Left colon (tissue), 2 donors: Measurements from ENCODE around the gene FAM131B. TPM values are rescaled to one million over a fixed set of nuclear protein-coding genes. Genes with fewer than 3 reads are reported as not detected.

Experiments
- ATAC-seq: fragments of 200-7000 bp; cut with Tn5 transposase; one replicate; pipeline ENCODE4 v1.9.1; 2020; ENCODE audit warnings: mild to moderate bottlenecking, moderate library complexity
- DNase-seq, 2 donors: peaks; one replicate each; pipeline ENCODE4 v3.0.0-alpha.2; 2020
- intact Hi-C, 2 donors: fragments of 100-400 bp; cut with DNase I in 1 of 2; cut with micrococcal nuclease in 1 of 2; formaldehyde crosslinking; loops; one replicate each; pipeline versions ENCODE4 v1.11.2 to v1.14.0; 2022; cut with DNase I, micrococcal nuclease
- total RNA-seq, 2 donors: library from RNA; stranded (reverse); fragmentation: NEBNext Ultra II Directional; extraction: Animal tissue kit (Norgen Biotek cat#: 25700); gene quantifications; one replicate each; pipeline ENCODE4 v1.2.1, GENCODE V29; 2021
- donor health status: DM: no; HTN: no; CAD: no.
- donor health status: DM: yes; HTN: yes; CAD: no.

The FAM131B gene
- total RNA-seq, 2 donors from 2014 or later, result 0.27 to 3.4 TPM

DNA sequence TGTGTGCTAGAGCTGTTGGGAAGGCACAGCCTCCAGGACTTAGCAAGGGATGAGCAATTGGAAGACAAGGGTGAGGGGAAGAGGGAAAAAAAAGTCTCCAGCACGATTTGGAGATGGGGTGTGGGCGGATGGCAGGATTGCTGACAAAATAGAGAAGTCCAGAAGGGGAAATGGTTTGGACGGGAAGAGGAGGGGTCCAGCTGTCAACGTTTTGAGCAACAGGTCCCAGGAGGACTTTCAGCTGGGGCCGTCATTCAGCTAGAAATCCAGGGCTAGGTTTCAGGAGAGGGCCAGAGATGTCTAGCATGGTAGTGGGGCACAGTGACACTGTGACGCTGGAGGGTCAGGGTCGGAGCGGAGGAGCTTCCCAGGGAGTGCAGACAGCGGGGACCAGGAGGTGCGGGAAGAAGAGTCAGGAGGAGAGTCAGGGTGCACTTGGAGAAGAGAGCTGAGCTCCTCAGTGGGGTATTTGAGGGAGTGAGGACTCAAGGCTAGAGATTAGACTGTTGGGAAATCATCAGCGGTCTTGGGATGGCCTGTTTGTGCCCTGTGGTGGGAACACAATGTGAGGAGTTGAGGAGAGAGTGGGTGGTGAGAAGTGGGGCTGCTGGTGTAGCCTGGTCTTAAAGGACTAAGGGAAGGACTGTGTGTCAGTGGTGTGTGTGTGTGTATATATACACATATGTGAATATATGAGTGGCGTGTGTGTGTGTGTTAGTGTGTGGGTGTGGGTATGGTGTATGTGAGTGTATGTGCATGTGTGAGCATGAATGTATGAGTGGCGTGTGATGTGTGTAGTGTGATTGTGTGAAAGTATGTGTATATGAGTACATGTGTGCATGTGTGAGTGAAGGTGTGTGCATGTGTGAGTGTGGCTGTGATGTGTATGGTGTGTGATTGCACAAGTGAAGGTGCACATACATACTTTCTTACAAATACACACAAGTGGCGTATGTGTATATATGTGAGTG is 22.4 kb upstream of the FAM131B start:
- intact Hi-C loops, result no loop called here
- ATAC-seq (no peak), DNase-seq (no peak)

DNA sequence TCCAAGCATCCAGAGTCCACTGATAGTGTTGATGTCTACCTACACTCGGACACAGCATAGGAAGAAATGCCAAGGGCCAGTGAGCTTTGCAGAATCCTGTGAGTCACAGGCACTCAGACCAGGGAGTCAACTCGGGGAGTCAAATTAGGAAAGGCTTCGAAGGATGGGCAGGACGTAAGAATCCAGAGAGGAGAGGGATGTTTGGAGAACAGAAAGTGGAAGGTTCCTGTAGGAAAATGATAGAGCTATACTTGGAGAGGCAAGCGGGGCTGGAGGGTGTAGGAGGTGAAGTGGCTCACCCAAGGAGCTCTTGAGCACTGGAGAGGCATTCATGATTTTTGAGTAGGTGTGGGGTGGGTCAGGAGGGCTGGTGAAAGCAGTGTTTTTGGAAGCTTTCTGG is 21.6 kb upstream of the FAM131B start:
- no peak for DNase-seq
- intact Hi-C loops, result no loop called here
- ATAC-seq, result no peak

DNA sequence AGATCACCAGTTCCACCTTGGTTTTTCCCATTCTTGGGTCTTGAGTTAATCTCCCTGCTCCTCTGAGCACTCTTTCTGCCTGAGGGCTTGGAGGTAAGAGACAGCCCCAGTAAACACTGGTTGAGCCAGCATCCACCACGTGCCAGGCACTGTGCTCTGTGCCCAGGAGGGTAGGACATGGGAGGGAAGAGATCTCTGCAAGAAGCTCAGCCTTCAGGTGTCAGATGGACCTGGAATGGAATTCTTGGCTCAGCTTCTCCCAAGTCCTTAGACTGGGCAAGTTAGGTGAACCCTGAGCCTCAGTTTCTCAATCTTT is 21.1 kb upstream of the FAM131B start:
- intact Hi-C loops, result no loop called here
- no peak for ATAC-seq
- DNase-seq, result no peak

DNA sequence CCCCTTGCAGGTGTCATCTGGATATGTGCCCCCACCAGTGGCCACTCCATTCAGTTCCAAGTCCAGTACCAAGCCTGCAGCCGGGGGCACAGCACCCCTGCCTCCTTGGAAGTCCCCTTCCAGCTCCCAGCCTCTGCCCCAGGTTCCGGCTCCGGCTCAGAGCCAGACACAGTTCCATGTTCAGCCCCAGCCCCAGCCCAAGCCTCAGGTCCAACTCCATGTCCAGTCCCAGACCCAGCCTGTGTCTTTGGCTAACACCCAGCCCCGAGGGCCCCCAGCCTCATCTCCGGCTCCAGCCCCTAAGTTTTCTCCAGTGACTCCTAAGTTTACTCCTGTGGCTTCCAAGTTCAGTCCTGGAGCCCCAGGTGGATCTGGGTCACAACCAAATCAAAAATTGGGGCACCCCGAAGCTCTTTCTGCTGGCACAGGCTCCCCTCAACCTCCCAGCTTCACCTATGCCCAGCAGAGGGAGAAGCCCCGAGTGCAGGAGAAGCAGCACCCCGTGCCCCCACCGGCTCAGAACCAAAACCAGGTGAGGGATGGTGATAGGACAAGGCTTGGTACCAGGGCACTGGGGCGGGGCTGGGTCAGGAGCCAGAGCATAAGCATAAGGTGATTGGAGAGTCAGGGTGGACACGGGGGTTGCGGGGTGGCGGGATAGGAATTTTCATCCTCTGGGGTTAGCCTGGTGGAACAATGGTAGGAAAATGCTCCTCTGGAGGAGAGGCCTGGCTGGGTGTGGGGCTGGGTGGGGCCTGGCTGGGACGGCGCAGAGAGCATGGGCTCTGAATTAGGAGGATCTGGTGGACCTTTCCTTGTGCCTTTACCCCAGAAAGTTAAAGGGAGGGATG is 20.5 kb upstream of the FAM131B start:
- DNase-seq, result no peak

DNA sequence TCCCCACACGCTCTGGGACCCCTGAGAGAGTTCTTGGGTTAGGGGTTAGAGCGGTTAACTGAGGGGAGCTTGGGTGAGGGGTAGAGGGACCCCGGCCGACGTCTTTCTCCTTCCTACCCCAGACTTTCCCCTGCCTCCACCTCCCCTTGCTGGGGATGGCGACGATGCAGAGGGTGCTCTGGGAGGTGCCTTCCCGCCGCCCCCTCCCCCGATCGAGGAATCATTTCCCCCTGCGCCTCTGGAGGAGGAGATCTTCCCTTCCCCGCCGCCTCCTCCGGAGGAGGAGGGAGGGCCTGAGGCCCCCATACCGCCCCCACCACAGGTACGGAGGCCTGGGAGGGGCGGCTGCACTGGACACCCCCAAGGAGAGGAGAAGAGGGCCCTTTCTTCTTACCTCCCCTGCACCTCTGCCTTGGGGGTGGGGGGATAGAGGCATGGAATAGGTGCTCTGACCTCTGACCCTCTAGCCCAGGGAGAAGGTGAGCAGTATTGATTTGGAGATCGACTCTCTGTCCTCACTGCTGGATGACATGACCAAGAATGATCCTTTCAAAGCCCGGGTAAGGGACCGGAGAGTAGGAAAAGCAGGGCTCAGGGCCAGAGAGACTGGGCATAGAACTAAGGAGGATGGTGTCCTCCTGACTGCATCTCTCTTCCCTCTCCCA is 19.7 kb upstream of the FAM131B start:
- ATAC-seq, result no peak
- DNase-seq, result no peak
- intact Hi-C loops, result no loop called here

More for the DNA sequence above, 20.5 kb upstream of the FAM131B start:
- no peak for ATAC-seq
- intact Hi-C loops, result no loop called here

DNA sequence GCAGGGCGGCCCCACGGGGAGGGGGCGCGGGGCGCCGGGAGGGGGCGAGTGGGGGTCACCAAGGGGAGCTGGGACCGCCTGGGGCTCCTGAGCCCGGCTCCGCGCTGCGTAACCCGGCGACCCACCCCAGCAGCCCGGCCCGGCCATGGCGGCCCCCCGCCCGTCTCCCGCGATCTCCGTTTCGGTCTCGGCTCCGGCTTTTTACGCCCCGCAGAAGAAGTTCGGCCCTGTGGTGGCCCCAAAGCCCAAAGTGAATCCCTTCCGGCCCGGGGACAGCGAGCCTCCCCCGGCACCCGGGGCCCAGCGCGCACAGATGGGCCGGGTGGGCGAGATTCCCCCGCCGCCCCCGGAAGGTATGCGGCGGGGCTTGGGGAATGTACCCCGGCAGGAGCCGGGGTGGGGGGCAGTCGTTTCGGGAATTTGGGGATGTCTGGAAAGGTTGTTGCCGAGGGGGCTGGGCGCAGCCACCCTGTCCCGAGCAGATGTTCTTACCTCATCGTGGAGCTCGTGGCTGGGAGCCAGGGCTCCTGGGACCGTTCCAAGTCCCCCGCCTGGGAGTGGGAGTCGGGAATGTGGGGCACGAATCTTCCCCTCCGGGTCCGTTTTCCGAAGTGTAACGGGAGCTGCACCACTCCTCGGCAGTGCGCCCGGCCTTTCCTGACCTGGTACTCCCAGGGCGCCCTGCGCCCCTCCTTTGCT is 19.1 kb upstream of the FAM131B start:
- ATAC-seq (no peak), DNase-seq (peak; percentile 68 to 74)
- intact Hi-C loops, result no loop called here

DNA sequence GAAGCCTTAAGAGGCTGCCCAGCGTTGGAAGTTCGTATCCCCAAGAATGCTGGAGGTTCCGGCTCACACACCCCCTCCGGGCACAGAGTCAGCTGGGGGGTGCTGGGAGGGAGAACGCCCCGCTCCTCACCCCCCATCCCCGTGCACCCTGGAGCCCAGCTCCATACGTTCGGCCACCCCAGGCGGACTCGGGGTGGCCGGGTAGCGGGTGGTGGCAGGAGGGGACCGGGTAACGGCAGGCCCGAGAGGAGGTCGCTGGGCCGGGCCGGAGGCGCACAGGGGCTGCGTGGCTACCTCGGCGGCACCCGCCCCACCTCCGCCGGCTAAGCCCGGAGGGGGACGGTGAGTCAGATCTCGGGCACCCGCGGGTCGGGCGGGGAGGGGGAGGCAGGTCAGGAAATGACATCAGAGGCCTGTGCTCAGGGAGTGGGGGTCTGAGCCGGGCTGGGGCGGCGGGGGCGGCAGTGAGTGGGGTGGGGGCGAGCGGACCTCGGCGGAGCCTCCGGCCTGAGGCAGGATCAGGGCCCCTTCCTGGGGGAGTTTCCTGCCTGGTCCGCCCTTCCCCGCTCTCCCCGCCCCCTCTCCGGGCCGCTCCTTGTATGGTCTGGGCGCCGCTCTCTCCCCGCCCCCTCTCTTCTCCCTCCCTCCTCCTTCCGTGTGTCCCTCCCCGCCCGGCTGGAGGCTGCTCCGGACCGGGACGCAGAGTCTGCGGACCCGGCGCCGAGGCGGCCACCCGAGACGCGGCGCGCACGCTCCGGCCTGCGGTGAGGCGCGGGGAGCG is 18.3 kb upstream of the FAM131B start, which contains the start of gene ZYX:
ZYX (plus strand) TSS at position 700 of the 781 bp plus-strand sequence. CDS start 227 bp downstream, outside the sequence.
- ATAC-seq, result peak; percentile 91
- DNase-seq, result peak; percentile 97 to 98
- intact Hi-C loops, result no loop called here

DNA sequence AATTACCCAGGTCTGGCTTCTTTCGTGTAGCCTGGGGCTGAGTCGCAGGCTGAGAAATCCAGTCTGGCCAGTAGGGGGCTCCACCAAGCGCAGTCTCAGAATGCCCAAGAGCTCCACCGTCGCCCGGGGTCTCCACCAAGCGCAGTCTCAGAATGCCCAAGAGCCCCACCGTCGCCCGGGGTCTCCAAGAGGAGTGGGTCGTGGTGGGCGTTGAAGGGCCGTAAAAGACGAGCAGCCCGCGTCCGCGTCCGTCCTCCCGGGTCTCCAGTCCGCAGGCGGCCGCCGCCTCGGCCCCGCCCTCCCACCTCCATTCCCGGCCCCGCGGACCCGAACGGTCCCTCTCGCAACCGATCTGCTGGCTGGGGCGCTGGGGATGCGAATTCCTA is 17.7 kb upstream of the FAM131B start:
- ATAC-seq, result peak; percentile 70
- peak; percentile 84 to 93 for DNase-seq
- intact Hi-C loops, result no loop called here

DNA sequence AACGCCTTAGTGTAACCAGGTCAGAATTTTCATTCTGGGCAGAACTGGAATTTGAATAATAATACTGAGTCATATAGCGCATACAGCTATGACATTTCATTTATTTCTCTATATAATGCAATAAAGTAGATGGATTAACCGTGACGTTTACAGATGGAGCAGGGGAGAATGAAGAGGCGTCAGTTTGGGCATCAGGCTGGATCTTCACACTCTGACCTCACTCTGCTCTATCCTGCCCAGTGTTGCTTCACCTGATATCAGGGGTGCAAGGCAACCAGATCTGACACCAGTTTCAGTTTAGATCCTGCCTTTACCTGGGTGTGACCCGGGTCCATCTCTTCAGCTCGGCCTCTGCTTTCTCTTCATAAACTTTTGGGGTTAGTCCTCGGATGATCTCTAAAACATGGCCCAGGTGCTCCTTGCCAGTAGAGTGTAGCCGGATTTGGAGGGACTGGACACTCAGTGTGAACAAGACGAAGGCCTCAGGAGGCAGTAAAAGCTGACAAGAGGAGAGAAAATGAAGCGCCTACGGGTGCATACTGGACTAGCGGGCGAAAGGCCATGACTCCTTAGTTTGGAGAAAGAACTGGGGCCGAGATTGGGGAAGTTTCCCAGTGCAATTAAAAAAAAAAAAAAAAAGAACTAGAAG is 17.2 kb upstream of the FAM131B start:
- no peak for DNase-seq
- peak; percentile 5 for ATAC-seq
- intact Hi-C loops, result no loop called here

DNA sequence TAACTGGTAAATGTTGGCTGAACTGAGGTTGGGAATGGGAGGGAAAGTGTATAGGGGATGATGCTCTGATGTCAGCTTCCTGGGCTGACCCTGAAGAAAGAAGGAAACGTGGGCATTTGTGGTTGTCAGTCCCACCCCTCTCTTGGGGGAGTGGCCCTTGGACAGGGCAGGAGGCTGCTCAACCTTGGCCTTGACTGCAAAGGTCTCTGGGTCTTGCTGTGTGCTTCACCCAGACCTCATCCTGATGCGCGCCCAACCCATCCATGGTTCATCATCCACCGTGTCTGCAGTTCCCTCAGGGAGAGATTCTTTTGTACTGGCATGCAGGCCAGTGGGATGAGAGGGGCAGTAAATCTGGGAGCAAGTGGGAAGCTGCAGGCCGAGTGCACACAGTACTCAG is 13.9 kb upstream of the FAM131B start:
- DNase-seq, result no peak
- intact Hi-C loops, result no loop called here
- ATAC-seq, result no peak

DNA sequence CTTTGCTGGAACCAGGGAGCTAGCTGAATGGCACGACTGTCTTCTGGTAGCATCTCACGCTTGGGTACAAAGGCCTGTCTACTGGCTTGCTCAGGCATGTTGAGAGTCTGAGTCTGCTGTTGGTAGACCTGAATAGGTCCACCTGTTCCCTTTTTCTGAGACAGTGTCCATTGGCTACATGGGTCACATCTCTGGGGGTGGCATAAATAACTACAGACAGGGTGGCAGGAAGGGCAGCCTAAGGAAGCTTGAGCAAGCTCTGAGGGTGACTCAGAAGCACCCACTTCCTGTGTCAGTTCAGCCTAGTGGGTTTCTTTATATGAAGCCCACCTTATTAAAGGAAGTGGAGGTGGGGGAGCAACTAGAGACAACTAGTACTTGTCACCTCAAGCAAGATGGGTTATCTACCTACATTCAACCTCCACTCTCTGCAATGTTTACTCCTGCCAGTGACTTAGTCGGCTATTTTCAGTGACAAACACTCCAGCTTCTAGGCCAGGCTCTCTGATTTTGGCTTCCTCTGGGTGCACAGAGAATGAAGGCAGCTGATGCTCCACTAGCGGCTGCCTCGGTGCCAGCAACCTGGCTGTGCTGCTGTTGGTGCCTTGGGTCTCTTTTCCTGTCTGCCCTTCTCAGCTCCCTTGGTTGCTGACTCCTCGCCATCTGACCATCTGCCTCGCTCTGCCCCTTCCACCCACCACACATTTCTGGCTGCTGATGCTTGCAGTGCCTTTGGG is 13.0 kb upstream of the FAM131B start:
- intact Hi-C loops, result no loop called here
- ATAC-seq (no peak), DNase-seq (no peak)

DNA sequence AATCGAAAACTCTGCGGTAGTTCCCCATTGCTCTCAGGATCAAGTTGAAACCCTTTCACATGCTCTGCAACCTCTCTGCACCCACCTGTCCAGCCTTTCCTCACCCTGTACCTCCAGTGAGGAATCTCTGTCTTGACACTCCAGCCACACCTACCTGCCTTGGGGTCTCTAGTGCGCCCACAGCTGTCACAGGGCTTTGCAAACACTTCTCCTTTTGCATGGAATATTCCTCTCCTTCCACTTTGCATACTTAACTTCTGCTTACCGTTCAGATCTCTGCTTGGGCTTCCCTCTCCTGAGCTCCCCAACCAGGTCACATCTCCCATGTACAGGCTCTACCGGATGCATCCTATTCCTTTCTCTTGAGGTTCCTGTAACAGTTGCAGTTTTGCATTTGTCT is 12.0 kb upstream of the FAM131B start:
- intact Hi-C loops, result no loop called here
- no peak for ATAC-seq

DNA sequence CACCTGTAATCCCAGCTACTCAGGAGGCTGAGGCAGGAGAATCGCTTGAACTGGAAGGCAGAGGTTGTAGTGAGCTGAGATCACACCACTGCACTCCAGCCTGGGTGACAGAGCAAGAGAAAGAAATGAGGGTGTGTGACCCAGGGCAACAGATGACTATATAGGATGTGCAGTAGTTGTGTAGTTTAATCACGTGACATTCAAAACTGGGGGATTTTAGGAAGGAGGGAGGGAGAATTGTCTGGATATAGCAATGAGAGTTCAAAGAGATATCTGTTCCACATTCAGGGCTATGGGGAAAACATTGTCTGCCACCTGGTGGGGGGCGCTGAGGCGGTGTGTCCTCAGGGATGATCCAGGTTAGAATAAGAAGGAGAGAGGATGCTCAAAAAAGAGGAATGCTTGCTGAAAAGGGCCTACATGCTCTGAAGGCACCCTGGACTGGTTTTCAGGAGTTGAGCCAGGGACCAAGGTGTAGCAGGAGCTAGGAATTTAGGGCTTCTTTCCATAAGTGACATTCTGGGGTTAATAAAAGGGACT is 10.8 kb upstream of the FAM131B start:
- DNase-seq (no peak), ATAC-seq (no peak)
- intact Hi-C loops, result no loop called here

More for the DNA sequence above, 12.0 kb upstream of the FAM131B start:
- no peak for DNase-seq

DNA sequence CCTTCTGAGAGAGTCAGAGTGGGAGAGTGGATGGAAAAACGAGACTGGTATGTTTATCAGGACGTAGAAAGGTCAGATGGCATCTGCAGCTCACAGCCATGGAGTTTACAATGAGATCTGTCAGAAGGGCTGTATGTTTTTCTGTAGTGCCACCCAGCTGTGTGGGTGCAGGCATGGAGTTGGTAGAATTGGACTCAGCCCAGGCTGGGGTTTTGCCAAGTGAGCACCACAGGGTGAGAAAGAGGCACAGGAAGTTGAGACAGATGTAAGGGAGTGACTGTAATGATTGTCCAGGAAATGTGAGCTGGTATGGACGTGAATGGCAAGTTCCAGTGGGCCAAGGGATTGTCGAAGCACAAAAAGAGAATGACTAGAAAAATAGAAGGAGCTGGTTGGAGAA is 9.6 kb upstream of the FAM131B start:
- DNase-seq (peak; percentile 81 to 88), ATAC-seq (peak; percentile 65)
- intact Hi-C loops, result no loop called here

DNA sequence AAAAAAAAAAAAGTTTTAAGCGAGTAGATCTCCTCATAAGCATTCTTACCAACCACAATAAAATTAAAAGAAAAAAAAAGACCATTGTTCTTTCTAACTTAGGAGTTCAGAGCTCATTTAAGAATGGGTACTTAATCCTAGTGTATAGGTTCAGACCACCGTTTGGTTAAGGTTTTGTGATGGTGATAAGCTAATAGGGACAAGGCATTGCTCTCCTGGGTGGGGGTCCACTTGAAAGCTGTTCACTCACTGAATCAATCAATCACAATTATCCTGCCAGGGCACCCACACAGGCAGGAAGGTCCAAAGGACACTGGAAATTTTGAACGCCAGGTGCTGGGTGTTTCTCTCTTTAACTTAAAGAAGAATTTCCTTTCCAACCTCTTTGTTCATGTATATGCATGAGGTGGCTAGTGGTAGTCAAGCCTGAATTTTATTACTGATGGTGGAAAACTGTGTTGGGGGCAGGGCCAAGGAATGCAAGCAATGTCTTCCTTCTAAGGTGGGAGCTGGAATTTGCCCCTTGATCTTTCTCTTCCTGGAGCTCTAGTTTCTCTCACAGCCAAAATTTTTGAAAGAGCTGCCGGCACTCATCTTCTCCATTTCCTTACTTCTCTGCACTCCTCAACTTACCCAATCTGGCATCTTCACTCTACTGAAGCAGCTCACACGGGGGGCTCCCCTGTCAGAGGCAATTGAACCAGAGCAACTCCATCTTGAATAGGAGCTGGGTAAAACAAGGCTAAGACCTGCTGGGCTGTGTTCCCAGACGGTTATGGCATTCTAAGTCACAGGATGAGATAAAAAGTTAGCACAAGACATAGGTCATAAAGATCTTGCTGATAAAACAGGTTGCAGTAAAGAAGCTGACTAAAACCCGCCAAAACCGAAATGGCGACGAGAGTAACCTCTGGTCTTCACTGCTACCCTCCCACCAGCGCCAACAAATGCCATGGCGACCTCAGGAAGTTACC is 7.5 kb upstream of the FAM131B start:
- DNase-seq (peak in 1 of 2 donors; percentile 77), ATAC-seq (peak; percentile 65)
- intact Hi-C loops, result no loop called here
